ENCODE data around the gene UQCC3. TPM values are rescaled to one million over a fixed set of nuclear protein-coding genes. Genes with fewer than 3 reads are reported as not detected.
"Not testable (repeated sequence)": the region's sequence is repeated elsewhere in the genome, so short reads cannot be mapped to it uniquely, and the experiment has no call there.

UQCC3 gene
- total RNA-seq, 1 donor from 2014 or later: 7.3 TPM

DNA sequence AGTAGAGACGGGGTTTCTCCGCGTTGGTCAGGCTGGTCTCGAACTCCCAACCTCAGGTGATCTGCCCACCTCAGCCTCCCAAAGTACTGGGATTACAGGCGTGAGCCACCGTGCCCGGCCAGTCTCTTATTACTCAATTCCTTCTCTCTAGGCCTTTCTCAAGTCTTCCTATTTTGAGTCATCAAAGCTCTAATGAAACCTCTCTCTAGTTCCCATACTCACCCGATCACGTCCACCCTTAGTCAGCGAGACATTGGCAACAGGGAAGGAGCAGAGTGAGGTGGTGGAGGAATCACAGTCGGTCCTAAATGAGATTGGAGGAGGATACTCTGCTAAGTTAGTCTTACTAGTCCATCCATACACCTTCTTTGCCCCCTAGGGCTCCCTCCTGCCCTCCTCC, 30.8 kb downstream of the UQCC3 start:
- peaks cover 22% of the 10 kb centered on the region for H3K36me3 Mint-ChIP-seq

DNA sequence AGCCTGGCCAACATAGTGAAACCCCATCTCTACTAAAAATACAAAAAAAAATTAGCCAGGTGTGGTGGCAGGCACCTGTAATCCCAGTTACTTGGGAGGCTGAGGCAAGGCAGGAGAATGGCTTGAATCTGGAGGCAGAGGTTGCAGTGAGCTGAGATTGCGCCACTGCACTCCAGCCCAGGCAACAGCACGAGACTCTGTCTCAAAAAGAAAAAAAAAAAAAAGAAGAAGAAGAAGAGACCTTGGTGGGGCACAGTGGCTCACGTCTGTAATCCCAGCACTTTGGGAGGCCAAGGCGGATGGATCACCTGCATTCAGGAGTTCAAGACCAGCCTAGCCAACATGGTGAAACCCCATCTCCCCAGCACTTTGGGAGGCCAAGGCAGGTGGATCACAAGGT, 32.4 kb downstream of the UQCC3 start:
- H3K4me3 Mint-ChIP-seq; H3K27me3 Mint-ChIP-seq (ENCODE audit: low read depth); H3K9me3 Mint-ChIP-seq; H3K27ac Mint-ChIP-seq; DNase-seq (ENCODE audit: low spot score in 2 of 2, unreplicated experiment in 2 of 2): not testable (repeated sequence)
- Mint-ChIP-seq H3K36me3 (peaks cover 17% of the 10 kb centered on the region), H3K4me1 (peaks cover 36% of the 10 kb centered on the region)

More for the DNA sequence above, 30.8 kb downstream of the UQCC3 start:
- H3K27me3 Mint-ChIP-seq (ENCODE audit: low read depth): no peaks in the 10 kb centered on the region
- no peaks in the 10 kb centered on the region for H3K9me3 Mint-ChIP-seq
- TF ChIP-seq, protein P1, sequence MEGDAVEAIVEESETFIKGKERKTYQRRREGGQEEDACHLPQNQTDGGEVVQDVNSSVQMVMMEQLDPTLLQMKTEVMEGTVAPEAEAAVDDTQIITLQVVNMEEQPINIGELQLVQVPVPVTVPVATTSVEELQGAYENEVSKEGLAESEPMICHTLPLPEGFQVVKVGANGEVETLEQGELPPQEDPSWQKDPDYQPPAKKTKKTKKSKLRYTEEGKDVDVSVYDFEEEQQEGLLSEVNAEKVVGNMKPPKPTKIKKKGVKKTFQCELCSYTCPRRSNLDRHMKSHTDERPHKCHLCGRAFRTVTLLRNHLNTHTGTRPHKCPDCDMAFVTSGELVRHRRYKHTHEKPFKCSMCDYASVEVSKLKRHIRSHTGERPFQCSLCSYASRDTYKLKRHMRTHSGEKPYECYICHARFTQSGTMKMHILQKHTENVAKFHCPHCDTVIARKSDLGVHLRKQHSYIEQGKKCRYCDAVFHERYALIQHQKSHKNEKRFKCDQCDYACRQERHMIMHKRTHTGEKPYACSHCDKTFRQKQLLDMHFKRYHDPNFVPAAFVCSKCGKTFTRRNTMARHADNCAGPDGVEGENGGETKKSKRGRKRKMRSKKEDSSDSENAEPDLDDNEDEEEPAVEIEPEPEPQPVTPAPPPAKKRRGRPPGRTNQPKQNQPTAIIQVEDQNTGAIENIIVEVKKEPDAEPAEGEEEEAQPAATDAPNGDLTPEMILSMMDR (IDR thresholded peaks at IDR 0.05; ENCODE audit: unreplicated experiment): no peak
- DNase-seq (ENCODE audit: low spot score in 2 of 2, unreplicated experiment in 2 of 2): no peak
- H3K4me3 Mint-ChIP-seq: no peak overlapping the region
- no peak overlapping the region for H3K27ac Mint-ChIP-seq
- peaks cover 19% of the 10 kb centered on the region for H3K4me1 Mint-ChIP-seq

DNA sequence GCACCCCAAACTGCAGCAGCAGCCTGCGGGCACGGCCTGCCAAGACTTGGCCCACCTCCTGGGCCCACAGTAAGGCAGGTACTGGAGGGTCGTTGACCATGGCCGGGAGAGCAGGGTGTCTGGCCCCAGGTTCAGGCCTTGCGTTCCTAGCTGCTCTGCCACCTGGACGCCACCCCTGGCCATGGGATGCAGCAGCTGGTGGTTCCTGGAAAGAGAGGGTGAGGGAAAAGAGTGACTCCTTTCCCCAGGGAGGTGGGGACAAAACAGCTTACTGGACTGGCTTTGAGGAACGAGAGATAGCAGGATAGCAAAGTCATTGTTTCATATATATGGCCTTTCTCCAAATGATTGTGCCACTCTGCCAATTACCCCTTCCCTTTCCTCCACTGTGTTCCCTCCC, 33.9 kb downstream of the UQCC3 start:
- TF ChIP-seq, protein P1 (IDR thresholded peaks at IDR 0.05; ENCODE audit: unreplicated experiment): no peak
- Mint-ChIP-seq H3K4me3 (peak overlapping the region; percentile 86), H3K4me1 (peaks cover 46% of the 10 kb centered on the region), H3K27ac (peak overlapping the region; percentile 97), H3K36me3 (peaks cover 15% of the 10 kb centered on the region), H3K27me3 (ENCODE audit: low read depth) (no peaks in the 10 kb centered on the region), H3K9me3 (no peaks in the 10 kb centered on the region)
- DNase-seq (ENCODE audit: low spot score in 2 of 2, unreplicated experiment in 2 of 2): no peak

DNA sequence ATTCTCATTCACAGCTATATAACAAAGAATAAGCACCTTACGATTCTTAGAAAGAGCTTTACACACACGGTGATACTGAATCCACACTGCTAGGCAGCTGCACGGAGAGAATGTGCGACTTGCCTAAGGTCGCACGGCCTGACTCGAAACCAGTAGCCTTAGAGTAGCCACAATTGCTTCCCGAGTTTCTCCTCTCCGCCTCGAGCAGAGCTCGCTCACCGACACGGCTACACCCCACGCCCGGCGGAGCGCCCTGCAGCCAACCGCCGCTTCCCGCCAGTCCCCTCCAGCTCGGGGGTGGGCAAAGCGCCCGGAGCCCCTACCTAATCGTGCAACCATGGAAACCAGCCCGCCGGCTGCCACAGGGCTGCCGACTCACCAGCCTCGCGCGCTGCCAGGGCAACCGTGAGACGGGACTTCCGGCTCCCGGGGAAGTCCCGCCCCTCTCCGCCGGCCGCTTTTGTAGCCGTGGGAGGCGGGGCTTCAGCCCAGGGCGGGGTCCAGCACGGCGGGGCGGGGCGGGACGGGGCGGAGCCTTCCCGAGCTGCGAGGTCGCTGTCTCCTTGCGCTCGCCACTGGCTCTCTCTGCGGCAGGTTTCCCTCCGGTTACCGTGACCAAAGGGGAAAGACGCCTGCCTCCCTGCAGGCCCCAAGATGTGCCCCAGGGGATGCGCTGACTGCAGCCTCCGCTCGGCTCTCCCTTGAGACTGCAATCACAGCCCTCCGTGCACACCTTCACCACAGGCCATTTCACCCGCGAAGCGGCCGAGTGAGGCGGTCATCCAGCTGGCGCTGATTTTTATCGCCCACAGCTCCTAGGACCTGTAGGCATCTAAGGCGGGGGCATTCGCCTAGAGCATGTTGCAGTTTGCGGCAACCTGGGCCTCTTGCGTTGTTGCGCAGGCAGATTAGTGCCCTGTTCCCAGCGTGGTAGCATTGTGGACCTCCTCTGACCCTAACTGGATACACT, 34.7 kb downstream of the UQCC3 start:
- TF ChIP-seq, protein P1 (IDR thresholded peaks at IDR 0.05; ENCODE audit: unreplicated experiment): no peak
- H3K27ac Mint-ChIP-seq: peak overlapping the region; percentile 98
- DNase-seq (ENCODE audit: low spot score in 2 of 2, unreplicated experiment in 2 of 2): peak; percentile 92 to 95
- peak overlapping the region; percentile 86 for H3K4me3 Mint-ChIP-seq
- peaks cover 46% of the 10 kb centered on the region for H3K4me1 Mint-ChIP-seq
- no peaks in the 10 kb centered on the region for H3K27me3 Mint-ChIP-seq (ENCODE audit: low read depth)
- no peaks in the 10 kb centered on the region for H3K9me3 Mint-ChIP-seq
- H3K36me3 Mint-ChIP-seq: peaks cover 17% of the 10 kb centered on the region

DNA sequence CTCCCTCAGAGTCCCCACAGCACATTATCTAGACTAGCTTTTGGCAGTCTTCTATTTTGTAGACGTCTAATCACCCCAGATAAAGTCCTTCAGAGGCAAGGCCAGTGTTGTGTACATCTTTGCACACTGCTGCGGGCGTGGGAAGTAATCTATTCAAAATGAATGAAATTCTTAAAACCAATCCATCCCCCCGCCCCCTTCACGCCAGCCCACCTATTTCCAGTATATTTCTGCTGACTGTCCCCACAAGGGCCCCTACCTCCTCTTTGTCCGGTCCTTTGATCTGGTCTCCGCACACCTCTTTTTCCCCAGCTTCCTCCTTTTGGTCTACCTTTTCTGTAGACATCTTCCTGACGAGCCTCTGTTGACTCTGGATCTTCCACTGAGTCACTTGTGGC, 35.4 kb downstream of the UQCC3 start:
- TF ChIP-seq, protein P1 (IDR thresholded peaks at IDR 0.05; ENCODE audit: unreplicated experiment): no peak
- no peak for DNase-seq (ENCODE audit: low spot score in 2 of 2, unreplicated experiment in 2 of 2)
- Mint-ChIP-seq H3K27ac (peak overlapping the region; percentile 98), H3K4me1 (peaks cover 46% of the 10 kb centered on the region), H3K27me3 (ENCODE audit: low read depth) (no peaks in the 10 kb centered on the region), H3K9me3 (no peaks in the 10 kb centered on the region), H3K4me3 (peak overlapping the region; percentile 86), H3K36me3 (peaks cover 14% of the 10 kb centered on the region)

DNA sequence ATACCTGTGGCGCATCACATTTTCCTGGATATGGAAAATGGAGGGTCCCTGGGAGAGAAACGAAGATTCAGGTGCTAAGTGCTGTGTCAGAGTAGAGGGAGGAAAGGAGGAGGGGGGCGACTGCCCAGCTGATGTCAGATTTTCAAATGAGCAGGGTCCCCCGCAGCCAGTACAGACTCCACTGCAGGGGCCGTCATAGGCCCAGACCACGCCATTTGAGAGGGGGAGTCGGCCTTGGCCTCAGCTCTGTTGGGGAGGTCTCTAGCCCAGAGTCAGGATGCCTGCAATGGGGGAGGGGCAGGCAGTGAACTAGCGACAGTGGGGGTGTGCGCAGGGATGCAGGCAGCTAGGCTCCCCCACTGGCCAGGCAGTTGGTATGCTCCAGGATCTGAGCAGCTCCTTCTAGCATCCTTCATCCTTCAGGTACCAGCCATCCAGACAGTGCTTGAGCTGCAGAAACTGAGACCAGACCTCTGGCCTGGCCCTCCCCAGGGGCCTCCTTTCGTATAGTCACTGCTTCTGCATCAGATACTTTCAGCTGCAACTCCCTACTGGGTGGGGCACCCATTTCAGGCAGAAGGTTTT, 35.9 kb downstream of the UQCC3 start, which contains the start of the genes BSCL2 and GNG3:
Gene BSCL2, minus strand, starts transcription at position 148 of the 585 bp plus-strand sequence. CDS start 229 bp downstream, outside the sequence.
Gene GNG3, plus strand, starts transcription at position 400 of the 585 bp plus-strand sequence. CDS start 620 bp downstream, outside the sequence.
- H3K36me3 Mint-ChIP-seq: peaks cover 10% of the 10 kb centered on the region
- TF ChIP-seq, protein P1 (IDR thresholded peaks at IDR 0.05; ENCODE audit: unreplicated experiment): no peak
- DNase-seq (ENCODE audit: low spot score in 2 of 2, unreplicated experiment in 2 of 2): peak in 1 of 2 experiments; percentile 49
- peak within 1 kb of the TSS; percentile 98 for H3K27ac Mint-ChIP-seq
- H3K27me3 Mint-ChIP-seq (ENCODE audit: low read depth): no peaks in the 10 kb centered on the region
- H3K9me3 Mint-ChIP-seq: no peaks in the 10 kb centered on the region
- H3K4me1 Mint-ChIP-seq: peaks cover 46% of the 10 kb centered on the region
- peak within 1 kb of the TSS; percentile 86 for H3K4me3 Mint-ChIP-seq

Measured in mesothelial cell of epicardium (in vitro differentiated cells).